Vagina (tissue), 2 donors: ENCODE measurements around the gene PLGLB2. TPM values are rescaled to one million over a fixed set of nuclear protein-coding genes. Genes with fewer than 3 reads are reported as not detected.
"Not testable (repeated sequence)": the region's sequence is repeated elsewhere in the genome, so short reads cannot be mapped to it uniquely, and the experiment has no call there.

ENCODE experiments used
- DNase-seq, 2 donors: peaks; one replicate each; pipeline ENCODE4 v3.0.0-alpha.2; 2017; ENCODE audit errors: extremely low spot score in 2 of 2
- H3K27ac ChIP-seq: fragments of 200-600 bp; sonication (generic); one replicate; pipeline ENCODE4 v1.5.1; 2019
- H3K27me3 ChIP-seq: fragments of 200-600 bp; sonication (generic); one replicate; pipeline ENCODE4 v1.5.1; 2019
- H3K36me3 ChIP-seq, 2 donors: fragments of 200-600 bp; sonication (generic); one replicate each; pipeline ENCODE4 v1.5.1; 2017 to 2019
- H3K4me1 ChIP-seq: fragments of 200-600 bp; sonication (generic); one replicate; pipeline ENCODE4 v1.5.1; 2019
- H3K4me3 ChIP-seq, 2 donors: fragments of 200-600 bp; sonication (generic); 1 replicate in 1 of 2; 2 replicates in 1 of 2; pipeline ENCODE4 v1.5.1; 2016 to 2019
- H3K9me3 ChIP-seq: fragments of 200-600 bp; sonication (generic); one replicate; pipeline ENCODE4 v1.5.1; 2019
- intact Hi-C: fragments of 100-400 bp; cut with DNase I; formaldehyde crosslinking; loops from one replicate; pipeline ENCODE4 v1.15.1; 2023
- total RNA-seq: library from RNA; depleted of rRNA; stranded (reverse); fragments of >200 nt; gene quantifications from one replicate; pipeline ENCODE4 v1.2.3, GENCODE V29; 2016

PLGLB2 gene
- total RNA-seq = 2.0 TPM

- intact Hi-C loops, DNase-seq, H3K27me3 ChIP-seq, H3K36me3 ChIP-seq, H3K9me3 ChIP-seq, H3K4me1 ChIP-seq, H3K4me3 ChIP-seq, H3K27ac ChIP-seq: not testable (repeated sequence)
Measured at GRCh38 chr2:87747791-87748190, at the start of gene PLGLB2. PLGLB2 (plus strand) TSS chr2:87748087; CDS start chr2:87748154, 67 bp downstream.

GRCh38 chr2:87704572-87705323 is 43.1 kb upstream of the PLGLB2 start:
- H3K9me3 ChIP-seq, DNase-seq, H3K27ac ChIP-seq, H3K4me3 ChIP-seq, intact Hi-C loops, H3K27me3 ChIP-seq, H3K4me1 ChIP-seq, H3K36me3 ChIP-seq: not testable (repeated sequence)

- H3K27ac ChIP-seq, H3K27me3 ChIP-seq, DNase-seq, H3K4me3 ChIP-seq, H3K4me1 ChIP-seq, H3K36me3 ChIP-seq, H3K9me3 ChIP-seq, intact Hi-C loops: not testable (repeated sequence)
Measured at GRCh38 chr2:87708368-87708767, 39.5 kb upstream of the PLGLB2 start.

GRCh38 chr2:87727940-87728599 is 19.8 kb upstream of the PLGLB2 start:
- H3K27me3 ChIP-seq, H3K4me3 ChIP-seq, DNase-seq, H3K36me3 ChIP-seq, H3K9me3 ChIP-seq, H3K4me1 ChIP-seq, intact Hi-C loops, H3K27ac ChIP-seq: not testable (repeated sequence)

GRCh38 chr2:87740928-87741327 is 7.0 kb upstream of the PLGLB2 start:
- H3K27ac ChIP-seq, DNase-seq, H3K4me3 ChIP-seq, H3K36me3 ChIP-seq, H3K4me1 ChIP-seq, H3K27me3 ChIP-seq, H3K9me3 ChIP-seq, intact Hi-C loops: not testable (repeated sequence)

- H3K36me3 ChIP-seq, intact Hi-C loops, H3K27ac ChIP-seq, H3K4me1 ChIP-seq, H3K4me3 ChIP-seq, DNase-seq, H3K9me3 ChIP-seq, H3K27me3 ChIP-seq: not testable (repeated sequence)
Measured at GRCh38 chr2:87742393-87743108, 5.3 kb upstream of the PLGLB2 start.

GRCh38 chr2:87743638-87744037 is 4.2 kb upstream of the PLGLB2 start:
- H3K9me3 ChIP-seq = not testable (repeated sequence)

GRCh38 chr2:87745353-87745951 is 2.4 kb upstream of the PLGLB2 start:
- H3K36me3 ChIP-seq, intact Hi-C loops, H3K4me3 ChIP-seq, H3K27ac ChIP-seq, DNase-seq, H3K27me3 ChIP-seq, H3K9me3 ChIP-seq, H3K4me1 ChIP-seq: not testable (repeated sequence)

More at GRCh38 chr2:87743638-87744037, 4.2 kb upstream of the PLGLB2 start:
- DNase-seq, H3K36me3 ChIP-seq, H3K4me1 ChIP-seq, H3K4me3 ChIP-seq, H3K27ac ChIP-seq, intact Hi-C loops, H3K27me3 ChIP-seq: not testable (repeated sequence)

- DNase-seq, H3K9me3 ChIP-seq, H3K4me1 ChIP-seq, H3K4me3 ChIP-seq, intact Hi-C loops, H3K36me3 ChIP-seq, H3K27ac ChIP-seq, H3K27me3 ChIP-seq: not testable (repeated sequence)
Measured at GRCh38 chr2:87748524-87748923, 637 bp downstream of the PLGLB2 start.

- H3K4me1 ChIP-seq, H3K9me3 ChIP-seq, H3K36me3 ChIP-seq, H3K4me3 ChIP-seq, H3K27me3 ChIP-seq, H3K27ac ChIP-seq, intact Hi-C loops, DNase-seq: not testable (repeated sequence)
Measured at GRCh38 chr2:87750560-87750959, 2.7 kb downstream of the PLGLB2 start.

- H3K36me3 ChIP-seq, H3K27ac ChIP-seq, H3K4me3 ChIP-seq, intact Hi-C loops, H3K4me1 ChIP-seq, H3K27me3 ChIP-seq, H3K9me3 ChIP-seq, DNase-seq: not testable (repeated sequence)
Measured at GRCh38 chr2:87754759-87755158, 6.9 kb downstream of the PLGLB2 start.
